AG04450 (cell line): ENCODE results near the gene ZC3H18. TPM values are rescaled to one million over a fixed set of nuclear protein-coding genes. Genes with fewer than 3 reads are reported as not detected.

ENCODE experiments used
- CTCF ChIA-PET: fragments of 300-600, 350-600 bp; formaldehyde crosslinking; extraction: SDS; loops from one replicate; lab custom pipeline; 2022; ENCODE audit warnings: antibody characterized with exemption, inconsistent platforms; lab: Charles Lee
- POLR2A ChIA-PET: fragments of 350-600 bp; formaldehyde crosslinking; extraction: SDS; loops from one replicate; lab custom pipeline; 2021; ENCODE audit warnings: antibody characterized with exemption, inconsistent platforms; lab: Yijun Ruan, JAX
- DNase-seq: peaks from one replicate; pipeline ENCODE4 v3.0.0-alpha.2; 2011; ENCODE audit warnings: low read depth, low spot score
- H3K27ac ChIP-seq: one replicate; pipeline ENCODE4 v1.5.1; 2012; ENCODE audit warnings: low read depth, low read length, control low read depth
- H3K27me3 ChIP-seq: one replicate; pipeline ENCODE4 v1.6.0; 2012; ENCODE audit warnings: low read length; ENCODE audit not compliant: control insufficient read depth, insufficient read depth
- H3K4me3 ChIP-seq: 2 replicates; pipeline ENCODE4 v1.5.1; 2011; ENCODE audit warnings: mild to moderate bottlenecking, low read depth, low read length, control low read depth
- H3K9me3 ChIP-seq: 2 replicates; pipeline ENCODE4 v1.5.1; 2012; ENCODE audit warnings: low read length; ENCODE audit not compliant: control insufficient read depth, insufficient read depth
- CTCF ChIP-seq: IDR thresholded peaks from 2 replicates; pipeline ENCODE4 v1.5.1; 2011; ENCODE audit warnings: low read depth, low read length, control low read depth, inconsistent platforms
- polyA plus RNA-seq: library from polyadenylated mRNA; depleted of rRNA; stranded (reverse); fragments of >200 nt; gene quantifications from 2 replicates; pipeline ENCODE4 v1.2.3, GENCODE V29; 2011

The ZC3H18 gene
- polyA plus RNA-seq, 1 experiment: 10.1 TPM

- ChIA-PET POLR2A (no interaction called here), CTCF (no interaction called here)
- no peak for TF ChIP-seq CTCF
- H3K27ac ChIP-seq: no peak overlapping the region
- no peaks in the 10 kb centered on the region for H3K27me3 ChIP-seq
- no peaks in the 10 kb centered on the region for H3K9me3 ChIP-seq
- DNase-seq: no peak
- no peak overlapping the region for H3K4me3 ChIP-seq
Measured at GRCh38 chr16:88599825-88600538, 29.8 kb downstream of the ZC3H18 start.

- Histone ChIP-seq H3K9me3 (no peaks in the 10 kb centered on the region), H3K4me3 (no peak overlapping the region), H3K27me3 (no peaks in the 10 kb centered on the region), H3K27ac (no peak overlapping the region)
- DNase-seq: no peak
- POLR2A ChIA-PET: no interaction called here
- no peak for TF ChIP-seq CTCF
- CTCF ChIA-PET: no interaction called here
Measured at GRCh38 chr16:88600539-88600896, 30.3 kb downstream of the ZC3H18 start.

GRCh38 chr16:88601313-88602036 lies 31.3 kb downstream of the ZC3H18 start:
- no peak for TF ChIP-seq CTCF
- H3K27ac ChIP-seq: no peak overlapping the region
- POLR2A ChIA-PET: no interaction called here
- H3K27me3 ChIP-seq: no peaks in the 10 kb centered on the region
- H3K4me3 ChIP-seq: no peak overlapping the region
- no peak for DNase-seq
- H3K9me3 ChIP-seq: no peaks in the 10 kb centered on the region
- CTCF ChIA-PET: interaction anchor here (0.6 kb wide), 1 partner anchor 84 kb away, joined by 4 read pairs; no protein-coding TSS in a partner anchor

GRCh38 chr16:88602091-88602490 lies 31.9 kb downstream of the ZC3H18 start:
- H3K27me3 ChIP-seq: no peaks in the 10 kb centered on the region
- no peaks in the 10 kb centered on the region for H3K9me3 ChIP-seq
- no peak overlapping the region for H3K27ac ChIP-seq
- POLR2A ChIA-PET: no interaction called here
- no peak for TF ChIP-seq CTCF
- H3K4me3 ChIP-seq: no peak overlapping the region
- no peak for DNase-seq
- CTCF ChIA-PET: interaction anchor here (1.3 kb wide), 1 partner anchor 211 kb away, joined by 4 read pairs; no protein-coding TSS in a partner anchor
